TTC549 (cell line): Measurements from ENCODE around the gene ACAT2.
A peak's percentile ranks its signal among the peaks of the same experiment; 100 is the strongest.
"Not testable (repeated sequence)": the region's sequence is repeated elsewhere in the genome, so short reads cannot be mapped to it uniquely, and the experiment has no call there.

Experiments
- FAIRE-seq: peaks from 2 replicates; lab custom pipeline; 2012; peaks lifted over from hg19 to GRCh38; lab: Jason Lieb, UNC

The ACAT2 gene

DNA sequence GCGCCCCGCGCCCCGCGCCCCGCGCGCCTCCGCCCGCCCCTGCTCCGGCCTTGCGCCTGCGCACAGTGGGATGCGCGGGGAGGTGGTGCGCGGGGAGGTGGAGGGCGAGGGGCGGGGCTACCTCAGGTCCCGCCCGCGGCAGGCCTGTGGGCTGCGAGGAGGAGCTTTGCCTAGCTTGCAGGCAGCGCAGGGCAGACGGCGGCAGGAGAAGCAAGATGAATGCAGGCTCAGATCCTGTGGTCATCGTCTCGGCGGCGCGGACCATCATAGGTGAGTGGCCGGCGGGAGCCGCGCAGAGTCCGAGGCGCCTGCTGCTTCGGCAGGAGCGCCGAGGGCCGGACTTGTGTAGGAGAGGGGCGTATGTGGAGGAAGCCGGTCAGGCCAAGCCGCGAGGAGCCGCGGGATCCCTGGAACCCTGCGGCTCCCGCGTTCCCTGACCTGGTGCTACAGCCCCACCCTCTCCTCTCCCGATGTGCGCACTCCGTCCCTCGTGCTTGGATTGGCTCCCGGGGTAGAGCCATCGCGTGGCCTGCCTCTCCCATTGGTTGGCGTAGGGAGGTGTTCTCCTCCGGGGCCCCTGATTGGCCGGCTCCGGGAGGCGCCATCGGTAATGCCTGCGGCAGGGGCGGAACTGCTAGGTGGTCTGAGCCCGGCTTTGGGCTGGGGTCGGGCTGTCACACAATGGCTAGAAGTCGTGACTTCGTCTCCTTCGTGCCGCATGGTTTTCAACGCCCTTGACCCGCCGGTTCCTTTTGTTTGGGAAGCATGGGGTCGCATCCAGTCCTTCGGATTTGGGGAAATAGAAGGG lies at the start of gene ACAT2:
ACAT2 (plus strand) TSS at position 173 of the 808 bp plus-strand sequence; CDS start at position 216, 43 bp downstream.
- peak; percentile 41 for FAIRE-seq

GRCh38 chr6:159712389-159712788 lies 49.5 kb upstream of the ACAT2 start:
- FAIRE-seq: not testable (repeated sequence)

GRCh38 chr6:159713984-159714383 lies 47.9 kb upstream of the ACAT2 start:
- FAIRE-seq: no peak

DNA sequence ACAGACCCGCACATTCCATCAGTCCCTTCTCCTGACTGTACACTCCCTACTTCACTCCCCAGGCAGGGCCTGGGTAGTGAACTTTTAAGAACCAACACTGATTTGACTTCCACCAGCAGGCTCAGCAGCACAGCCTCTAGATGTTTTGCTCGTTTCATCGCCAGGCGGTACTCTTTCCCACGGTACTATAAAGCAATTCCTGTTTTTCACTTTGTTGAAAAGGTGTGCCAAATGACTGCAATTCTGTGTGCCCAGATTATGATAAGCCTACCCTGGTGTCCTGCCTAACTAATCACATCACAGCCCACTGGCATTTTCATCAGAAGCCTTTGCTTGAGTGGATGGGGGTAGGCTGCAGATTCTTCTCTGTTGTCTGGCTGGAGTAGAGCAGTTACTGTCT lies 47.4 kb upstream of the ACAT2 start:
- FAIRE-seq: no peak

GRCh38 chr6:159715166-159715565 lies 46.7 kb upstream of the ACAT2 start:
- no peak for FAIRE-seq

- FAIRE-seq: no peak
Observed at GRCh38 chr6:159715605-159716004, 46.2 kb upstream of the ACAT2 start.

DNA sequence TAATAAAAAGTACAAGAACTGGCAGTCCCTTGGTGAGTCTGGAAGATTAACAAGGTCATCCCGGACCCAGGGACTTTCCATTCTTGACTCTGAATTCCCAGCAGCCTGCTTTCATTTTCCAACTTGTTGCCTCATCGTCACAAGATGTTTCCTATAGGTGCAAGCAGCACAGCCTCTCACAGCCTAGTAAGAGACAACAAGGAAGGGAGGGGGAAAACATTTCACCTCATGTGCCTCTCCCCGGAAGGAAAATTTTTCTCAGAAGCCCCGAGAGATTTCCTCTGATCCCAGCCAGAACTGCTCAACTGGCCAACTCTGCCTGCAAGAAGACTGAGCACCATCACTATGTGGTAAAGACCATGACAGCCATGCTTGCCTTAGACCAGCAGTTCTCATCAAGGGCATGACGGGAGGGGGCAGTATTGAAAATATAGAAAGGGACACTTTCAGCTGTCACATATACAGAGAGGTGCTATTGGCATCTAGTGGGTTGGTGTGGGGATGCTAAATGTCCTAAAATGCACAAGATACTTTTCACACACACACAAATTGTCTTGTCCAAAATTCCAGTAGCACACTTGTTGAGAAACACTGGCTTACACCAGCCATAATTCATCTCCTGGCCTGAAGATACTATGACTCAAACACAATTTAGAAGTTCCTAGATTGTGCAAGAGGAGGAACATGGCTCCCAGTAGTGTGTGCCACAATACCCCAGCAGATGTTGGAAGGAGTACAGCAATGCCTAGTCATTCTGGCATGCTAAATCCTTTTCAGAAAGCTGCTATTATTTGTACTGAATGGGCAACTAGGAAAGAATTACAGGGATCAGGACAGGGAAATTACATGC lies 45.4 kb upstream of the ACAT2 start:
- no peak for FAIRE-seq

DNA sequence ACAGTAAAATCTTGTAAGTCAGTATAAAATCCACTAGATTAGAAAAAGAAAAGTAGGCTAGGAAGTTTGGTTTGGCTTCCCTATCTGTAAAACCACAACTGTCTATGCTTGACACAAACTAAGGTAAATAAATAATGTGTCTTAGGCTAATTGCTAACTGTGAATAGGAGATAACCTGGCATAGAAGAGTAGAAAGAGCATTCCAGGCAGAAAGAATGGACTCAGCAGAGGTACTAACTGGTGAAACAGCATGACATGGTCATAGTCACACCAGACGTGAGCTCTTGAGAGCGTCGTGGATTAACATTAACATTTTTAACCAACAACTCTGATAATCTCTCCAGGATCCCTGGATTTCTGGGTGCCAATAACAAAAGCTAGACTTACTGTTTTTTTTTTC lies 43.2 kb upstream of the ACAT2 start:
- FAIRE-seq: no peak

DNA sequence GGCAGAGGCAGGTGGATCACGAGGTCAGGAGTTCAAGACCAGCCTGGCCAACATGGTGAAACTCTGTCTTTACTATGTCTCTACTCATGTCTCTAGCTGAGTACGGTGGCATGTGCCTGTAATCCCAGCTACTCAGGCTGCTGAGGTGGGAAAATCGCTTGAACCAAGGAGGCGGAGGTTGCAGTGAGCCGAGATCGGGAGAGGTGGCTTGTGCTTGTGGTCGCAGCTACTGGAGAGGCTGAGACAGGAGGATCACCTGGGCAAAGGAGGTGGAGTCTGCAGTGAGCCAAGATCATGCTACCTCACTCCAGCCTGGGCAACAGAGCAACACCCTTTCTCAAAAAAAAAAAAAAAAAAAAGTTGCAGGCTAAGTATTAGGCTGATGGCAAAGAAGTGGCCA lies 42.6 kb upstream of the ACAT2 start:
- no peak for FAIRE-seq

DNA sequence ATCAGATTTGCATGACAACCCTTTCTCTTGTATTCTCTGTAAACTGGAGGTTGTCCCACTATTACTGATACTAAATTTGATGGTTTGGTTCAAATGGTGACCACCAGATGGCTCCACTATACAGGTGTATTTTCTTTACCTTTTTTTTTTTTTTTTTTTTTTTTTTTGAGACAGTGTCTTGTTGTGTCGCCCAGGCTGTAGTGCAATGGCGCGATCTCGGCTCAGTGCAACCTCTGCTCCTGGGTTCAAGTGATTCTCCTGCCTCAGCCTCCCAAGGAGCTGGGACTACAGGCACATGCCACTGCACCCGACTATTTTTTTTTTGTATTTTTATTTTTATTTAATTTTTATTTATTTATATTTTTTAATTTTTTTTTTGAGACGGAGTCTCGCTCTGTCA lies 41.1 kb upstream of the ACAT2 start:
- no peak for FAIRE-seq

DNA sequence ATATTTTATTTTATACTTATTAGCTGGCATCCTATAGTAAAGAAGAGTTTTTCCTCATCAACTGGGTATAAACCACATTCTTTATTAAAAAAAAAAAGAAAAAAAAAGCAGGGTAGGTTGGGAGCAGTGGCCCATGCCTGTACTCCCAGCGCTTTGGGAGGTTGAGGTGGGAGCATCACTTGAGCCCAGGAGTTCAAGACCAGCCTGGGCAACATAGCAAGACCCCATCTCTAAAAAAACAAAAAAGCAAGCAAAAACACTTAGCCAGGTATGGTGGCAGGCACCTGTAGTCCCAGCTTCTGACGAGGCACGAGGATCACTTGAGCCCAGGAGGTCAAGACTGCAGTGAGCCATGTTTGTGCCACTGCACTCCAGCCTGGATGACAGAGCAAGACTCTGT lies 39.9 kb upstream of the ACAT2 start:
- not testable (repeated sequence) for FAIRE-seq

DNA sequence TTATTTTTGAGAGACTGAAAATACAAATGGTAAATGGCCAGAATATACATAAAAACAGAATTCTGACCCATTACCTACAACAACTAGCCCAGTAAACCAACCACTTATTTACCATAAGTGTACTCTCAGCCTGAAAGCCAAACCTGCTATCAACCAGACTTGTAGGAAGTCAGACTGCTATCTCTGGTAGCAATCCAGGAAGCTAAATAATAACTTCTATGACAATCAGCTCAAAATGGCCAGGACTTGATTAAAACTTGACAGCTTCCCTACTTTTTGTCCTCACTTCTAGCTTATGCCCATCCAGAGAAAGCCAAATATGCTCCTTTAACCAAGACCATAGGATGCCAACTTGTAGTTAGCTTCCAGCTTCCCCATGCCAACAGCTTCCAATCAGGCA lies 39.2 kb upstream of the ACAT2 start:
- no peak for FAIRE-seq

GRCh38 chr6:159723259-159723658 lies 38.6 kb upstream of the ACAT2 start:
- FAIRE-seq: no peak

DNA sequence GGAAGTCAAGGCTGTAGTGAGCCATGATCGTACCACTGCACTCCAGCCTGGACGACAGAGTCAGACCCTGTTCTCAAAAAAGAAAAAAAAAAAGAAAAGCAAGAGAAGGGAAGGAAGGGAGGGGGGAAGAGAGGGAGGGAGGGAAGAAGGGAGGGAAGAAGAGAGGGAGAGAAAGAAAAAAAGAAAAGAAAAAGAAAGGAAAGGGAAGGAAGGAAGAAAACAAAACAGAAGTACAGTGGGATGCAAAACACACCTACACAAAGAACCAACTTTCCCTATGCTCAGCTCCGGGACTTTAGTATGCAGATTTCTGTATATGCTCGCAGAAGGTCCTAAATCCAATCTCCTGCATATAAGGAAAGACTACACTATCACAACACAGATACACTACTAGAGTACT lies 37.1 kb upstream of the ACAT2 start:
- FAIRE-seq: no peak

DNA sequence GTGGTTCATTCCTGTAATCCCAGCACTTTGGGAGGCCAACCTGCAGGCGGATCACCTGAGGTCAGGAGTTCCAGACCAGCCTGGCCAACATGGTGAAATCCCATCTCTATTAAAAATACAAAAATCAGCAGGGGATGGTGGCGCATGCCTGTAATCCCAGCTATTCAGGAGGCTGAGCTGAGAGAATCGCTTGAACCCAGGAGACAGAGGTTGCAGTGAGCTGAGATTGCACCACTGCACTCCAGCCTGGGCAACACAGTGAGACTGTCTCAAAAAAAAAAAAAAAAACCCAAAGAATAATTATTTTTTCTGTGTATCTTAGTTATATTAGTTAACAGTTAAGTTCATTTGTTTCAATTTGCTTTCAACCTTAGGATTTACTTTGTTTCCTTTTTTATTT lies 36.6 kb upstream of the ACAT2 start:
- FAIRE-seq: not testable (repeated sequence)

GRCh38 chr6:159726255-159726917 lies 35.5 kb upstream of the ACAT2 start:
- FAIRE-seq: no peak

DNA sequence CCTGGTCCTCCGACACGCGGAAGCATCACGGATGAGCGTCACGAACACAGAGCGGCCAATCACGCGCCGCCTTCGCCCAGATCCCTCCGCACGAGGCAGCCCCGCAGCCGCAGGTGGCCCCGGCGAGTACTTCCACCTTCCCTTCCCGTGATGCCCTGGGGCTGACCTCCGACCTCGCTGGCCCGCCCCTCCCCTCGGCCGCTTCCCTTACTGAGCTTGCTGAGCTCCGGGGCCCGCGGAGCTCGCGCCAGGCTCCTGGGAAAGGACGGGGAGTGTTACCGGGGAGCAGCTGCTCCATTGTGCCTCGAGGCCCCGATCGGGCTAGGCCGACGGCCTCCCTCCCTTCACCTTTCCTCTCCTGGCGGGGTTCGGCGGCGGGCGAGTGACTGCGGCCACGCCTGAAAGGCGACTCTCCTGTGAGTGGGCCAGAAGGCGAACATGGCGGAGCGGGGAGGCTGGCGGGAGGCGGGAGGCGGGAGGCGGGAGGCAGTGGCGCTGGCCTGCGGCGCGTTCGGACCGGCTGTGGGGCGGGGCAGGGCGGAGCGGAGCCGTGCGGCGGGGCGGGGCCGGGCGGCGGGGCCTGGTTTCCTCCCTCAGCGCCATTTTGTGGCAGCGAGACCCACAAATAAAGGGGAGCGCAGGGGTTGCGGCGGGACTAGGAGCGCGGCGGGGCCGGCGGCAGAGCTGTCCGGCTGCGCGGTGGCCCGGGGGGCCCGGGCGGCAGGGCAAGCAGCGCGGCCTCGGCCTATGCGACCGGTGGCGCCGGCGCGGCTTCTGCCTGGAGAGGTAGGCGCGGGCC lies 34.7 kb upstream of the ACAT2 start, which contains the start of gene WTAP:
WTAP (plus strand) TSS at position 589 of the 799 bp plus-strand sequence. CDS start 8,760 bp downstream, outside the sequence.
- no peak for FAIRE-seq

- FAIRE-seq: no peak
Observed at GRCh38 chr6:159727717-159728445, 34.0 kb upstream of the ACAT2 start.

- no peak for FAIRE-seq
Observed at GRCh38 chr6:159728531-159728964, 33.3 kb upstream of the ACAT2 start.

DNA sequence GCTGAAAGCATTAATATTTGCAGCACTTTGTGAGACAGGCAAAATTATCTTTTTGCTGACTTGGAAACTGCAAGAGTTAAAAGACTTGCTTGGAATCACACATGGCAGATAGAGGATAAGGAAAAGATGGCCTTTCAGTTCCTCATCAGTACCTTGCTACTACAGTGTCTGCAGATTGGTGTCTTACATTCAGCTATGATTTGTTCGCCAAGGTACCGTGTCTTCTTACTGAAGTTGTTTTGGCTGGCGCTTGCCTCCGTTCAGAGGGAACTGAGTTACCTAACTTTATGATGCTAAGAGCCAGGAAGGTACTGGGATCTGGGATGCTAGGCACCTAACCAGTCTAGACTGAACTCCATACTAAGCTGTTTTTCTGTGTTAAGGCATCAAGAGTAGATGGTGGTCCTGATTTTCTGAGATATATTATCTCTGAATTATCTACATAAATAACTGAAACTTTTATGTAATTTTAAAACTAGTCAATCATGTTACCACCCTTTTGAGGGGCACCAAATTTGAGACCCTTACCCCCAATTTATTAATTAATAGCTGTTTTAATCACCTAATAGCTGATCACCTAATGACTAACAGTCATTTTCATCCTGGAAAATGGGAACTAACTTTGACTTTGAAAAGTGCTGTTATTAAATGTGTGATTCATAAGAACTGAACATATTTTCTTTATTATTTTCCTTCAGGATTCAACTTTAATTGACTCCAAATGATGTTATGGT lies 32.1 kb upstream of the ACAT2 start:
- no peak for FAIRE-seq

DNA sequence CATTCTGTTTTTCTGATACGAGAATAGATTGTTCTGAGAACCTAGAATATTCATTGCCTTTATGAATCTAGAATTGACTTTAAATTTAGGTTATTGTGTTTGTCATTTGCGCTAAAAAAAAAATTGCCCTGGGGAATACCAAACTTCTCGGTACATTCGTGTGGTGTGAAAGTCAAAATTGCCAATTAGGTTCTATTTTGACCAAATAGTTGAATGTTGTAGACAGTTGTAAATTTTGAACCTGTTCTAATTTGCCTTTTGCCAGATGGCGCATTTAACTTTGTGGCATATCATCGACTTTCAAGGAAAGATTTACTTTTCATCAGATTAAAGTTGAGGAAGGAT lies 31.5 kb upstream of the ACAT2 start:
- no peak for FAIRE-seq
